Osteoblast (primary cell): Measurements from ENCODE around the gene MGRN1. TPM values are rescaled to one million over a fixed set of nuclear protein-coding genes. Genes with fewer than 3 reads are reported as not detected.

ENCODE experiments used
- DNase-seq: peaks from one replicate; pipeline ENCODE4 v3.0.0; 2011; ENCODE audit warnings: low spot score, mixed read lengths; ENCODE audit not compliant: insufficient read length; ENCODE audit errors: missing footprints
- H2AFZ ChIP-seq: 2 replicates; pipeline ENCODE4 v1.6.0; 2011; ENCODE audit warnings: mild to moderate bottlenecking, low read length
- H3K27ac ChIP-seq: 2 replicates; pipeline ENCODE4 v1.5.1; 2011; ENCODE audit warnings: mild to moderate bottlenecking, low read depth, low read length, moderate library complexity
- H3K27me3 ChIP-seq: 2 replicates; pipeline ENCODE4 v1.6.0; 2012; ENCODE audit warnings: mild to moderate bottlenecking, control low read depth, inconsistent platforms, low read length, moderate library complexity; ENCODE audit not compliant: insufficient read depth
- H3K36me3 ChIP-seq: 2 replicates; pipeline ENCODE4 v1.5.1; 2011; ENCODE audit warnings: mild to moderate bottlenecking, low read length, control low read depth, moderate library complexity; ENCODE audit not compliant: insufficient read depth
- H3K4me1 ChIP-seq: 2 replicates; pipeline ENCODE4 v1.5.1; 2011; ENCODE audit warnings: mild to moderate bottlenecking, low read length, control low read depth, moderate library complexity; ENCODE audit not compliant: insufficient read depth
- H3K4me2 ChIP-seq: 2 replicates; pipeline ENCODE4 v1.6.0; 2011; ENCODE audit warnings: mild to moderate bottlenecking, low read length; ENCODE audit not compliant: insufficient read depth
- H3K4me3 ChIP-seq: fragments of 200-600 bp; sonication (generic); 3 replicates; pipeline ENCODE4 v1.5.1; 2012; ENCODE audit warnings: mild to moderate bottlenecking, low read length, inconsistent platforms; ENCODE audit not compliant: insufficient read depth
- H3K79me2 ChIP-seq: 2 replicates; pipeline ENCODE4 v1.6.0; 2012; ENCODE audit warnings: mild to moderate bottlenecking, low read length, control low read depth, inconsistent platforms; ENCODE audit not compliant: insufficient read depth
- H3K9me3 ChIP-seq: 2 replicates; pipeline ENCODE4 v1.5.1; 2011; ENCODE audit warnings: low read depth, low read length, control low read depth
- H4K20me1 ChIP-seq: 2 replicates; pipeline ENCODE4 v1.6.0; 2012; ENCODE audit warnings: mild to moderate bottlenecking, low read length, control low read depth; ENCODE audit not compliant: insufficient read depth
- CTCF ChIP-seq: IDR thresholded peaks from 2 replicates; pipeline ENCODE4 v1.5.1; 2011; ENCODE audit warnings: mild to moderate bottlenecking, low read depth, low read length, moderate library complexity; ENCODE audit errors: extremely low read depth
- total RNA-seq: library from RNA; depleted of rRNA; stranded (reverse); fragments of >200 nt; gene quantifications from 2 replicates; pipeline ENCODE4 v1.2.3, GENCODE V29; 2012

MGRN1 gene
- total RNA-seq, 1 donor = 46.7 TPM

- peak; percentile 62 for DNase-seq
- Histone ChIP-seq H4K20me1 (peaks cover 25% of the 10 kb centered on the region), H3K79me2 (peaks cover 31% of the 10 kb centered on the region), H3K4me3 (no peak overlapping the region), H3K36me3 (peaks cover 48% of the 10 kb centered on the region), H2AFZ (no peak overlapping the region), H3K4me1 (peaks cover 2% of the 10 kb centered on the region), H3K27me3 (no peaks in the 10 kb centered on the region), H3K27ac (no peak overlapping the region), H3K4me2 (no peak overlapping the region), H3K9me3 (no peaks in the 10 kb centered on the region)
- no peak for TF ChIP-seq CTCF
Observed at GRCh38 chr16:4654964-4655590, 30.5 kb downstream of the MGRN1 start.

- Histone ChIP-seq H3K4me1 (peaks cover 9% of the 10 kb centered on the region), H2AFZ (no peak overlapping the region), H3K9me3 (no peaks in the 10 kb centered on the region), H3K4me2 (no peak overlapping the region), H3K79me2 (peaks cover 31% of the 10 kb centered on the region), H3K27me3 (no peaks in the 10 kb centered on the region), H3K4me3 (no peak overlapping the region), H4K20me1 (peaks cover 21% of the 10 kb centered on the region), H3K27ac (no peak overlapping the region), H3K36me3 (peaks cover 45% of the 10 kb centered on the region)
- no peak for TF ChIP-seq CTCF
- DNase-seq = no peak
Observed at GRCh38 chr16:4655801-4656200, 31.2 kb downstream of the MGRN1 start.

DNA sequence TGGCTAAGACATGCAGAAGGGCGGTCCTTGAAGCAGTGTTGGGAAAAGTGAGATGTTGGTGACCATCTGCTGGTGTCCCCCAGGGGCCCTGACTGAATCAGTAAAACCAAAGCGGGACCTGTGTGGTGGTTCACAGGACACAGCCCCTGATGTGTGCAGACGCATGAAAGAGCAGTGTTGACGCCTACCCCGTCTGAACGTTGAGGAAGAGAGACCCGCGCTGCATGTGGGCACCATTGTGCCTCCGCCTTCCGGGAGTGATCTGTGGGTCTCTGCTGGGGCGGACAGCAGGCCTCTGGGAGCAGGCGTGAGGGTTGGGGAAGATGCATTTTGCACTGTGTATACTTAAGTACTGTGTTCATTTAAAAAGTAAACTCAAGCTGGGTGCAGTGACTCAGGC lies 31.6 kb downstream of the MGRN1 start:
- no peak for TF ChIP-seq CTCF
- Histone ChIP-seq H3K4me3 (no peak overlapping the region), H3K79me2 (peaks cover 29% of the 10 kb centered on the region), H3K27me3 (no peaks in the 10 kb centered on the region), H3K4me2 (no peak overlapping the region), H3K36me3 (peaks cover 41% of the 10 kb centered on the region), H3K4me1 (peaks cover 11% of the 10 kb centered on the region), H4K20me1 (peaks cover 22% of the 10 kb centered on the region), H3K27ac (no peak overlapping the region), H3K9me3 (no peaks in the 10 kb centered on the region), H2AFZ (no peak overlapping the region)
- peak; percentile 76 for DNase-seq

GRCh38 chr16:4656695-4657686 lies 32.4 kb downstream of the MGRN1 start:
- peak; percentile 88 for DNase-seq
- Histone ChIP-seq H3K79me2 (peaks cover 31% of the 10 kb centered on the region), H3K27me3 (no peaks in the 10 kb centered on the region), H3K4me3 (no peak overlapping the region), H3K4me1 (peaks cover 11% of the 10 kb centered on the region), H4K20me1 (peaks cover 24% of the 10 kb centered on the region), H2AFZ (no peak overlapping the region), H3K9me3 (no peaks in the 10 kb centered on the region), H3K27ac (no peak overlapping the region), H3K4me2 (no peak overlapping the region), H3K36me3 (peaks cover 37% of the 10 kb centered on the region)
- TF ChIP-seq CTCF = no peak
